HG02885 (cell line): ENCODE results near the gene RGCC.

ENCODE experiments used
- ATAC-seq: cut with Tn5 transposase; IDR thresholded peaks from one replicate; pipeline ENCODE4 v1.9.1; 2021; ENCODE audit warnings: mild to moderate bottlenecking; ENCODE audit not compliant: unreplicated experiment, poor library complexity

The RGCC gene

DNA sequence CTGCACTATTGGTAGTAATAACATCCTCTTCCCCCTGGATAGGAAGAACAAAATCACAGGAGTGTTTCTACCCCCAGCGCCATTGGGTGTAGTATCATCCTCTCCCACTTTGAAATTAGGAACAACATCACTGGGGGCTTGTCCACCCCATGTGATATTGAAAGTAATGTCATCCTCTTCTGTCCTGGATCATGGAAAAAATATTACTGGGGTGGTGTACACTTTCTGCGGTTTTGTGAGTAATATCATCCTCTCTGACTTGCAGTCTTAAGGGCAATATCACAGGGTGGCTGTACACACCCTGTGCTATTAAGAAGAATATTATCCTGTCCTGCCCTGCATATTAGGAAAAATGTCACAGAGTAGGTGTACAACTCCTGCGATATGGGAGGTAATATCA, 4.9 kb upstream of the RGCC start:
- ATAC-seq, result no peak

DNA sequence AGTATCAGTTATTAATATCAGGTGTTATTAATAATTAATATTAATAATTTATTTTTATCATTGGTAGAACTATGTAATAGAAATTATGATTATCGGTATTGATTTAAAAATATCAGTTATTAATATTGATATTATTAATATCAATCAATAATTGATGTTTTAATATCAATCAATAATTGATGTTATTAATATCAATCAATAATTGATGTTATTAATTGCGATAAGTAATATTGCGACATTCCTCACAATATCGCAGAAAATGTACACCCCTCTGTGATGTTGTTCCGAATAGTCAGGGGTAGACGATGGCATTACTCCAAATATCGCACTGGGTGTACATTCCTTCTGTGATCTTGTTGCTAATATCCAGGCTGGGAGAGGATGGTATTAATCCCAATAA, 3.7 kb upstream of the RGCC start:
- no peak for ATAC-seq

DNA sequence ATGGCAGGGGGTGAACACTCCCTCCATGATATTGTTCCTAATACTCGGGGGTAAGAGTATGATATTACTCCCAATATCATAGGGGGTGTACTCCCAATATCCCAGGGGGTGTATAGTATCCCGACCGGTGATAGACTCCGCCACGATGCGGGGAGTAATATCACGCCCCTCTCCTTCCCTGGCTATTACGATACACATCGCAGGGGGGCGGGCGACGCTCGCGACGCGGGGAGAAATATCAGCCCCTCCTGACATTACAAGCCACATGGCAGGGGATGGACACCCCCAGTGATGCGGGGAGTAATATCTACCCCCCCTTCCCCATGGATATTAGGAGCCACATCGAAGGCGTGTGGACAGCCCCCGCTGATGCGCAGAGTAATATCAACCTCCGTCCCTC, 3.2 kb upstream of the RGCC start:
- no peak for ATAC-seq

DNA sequence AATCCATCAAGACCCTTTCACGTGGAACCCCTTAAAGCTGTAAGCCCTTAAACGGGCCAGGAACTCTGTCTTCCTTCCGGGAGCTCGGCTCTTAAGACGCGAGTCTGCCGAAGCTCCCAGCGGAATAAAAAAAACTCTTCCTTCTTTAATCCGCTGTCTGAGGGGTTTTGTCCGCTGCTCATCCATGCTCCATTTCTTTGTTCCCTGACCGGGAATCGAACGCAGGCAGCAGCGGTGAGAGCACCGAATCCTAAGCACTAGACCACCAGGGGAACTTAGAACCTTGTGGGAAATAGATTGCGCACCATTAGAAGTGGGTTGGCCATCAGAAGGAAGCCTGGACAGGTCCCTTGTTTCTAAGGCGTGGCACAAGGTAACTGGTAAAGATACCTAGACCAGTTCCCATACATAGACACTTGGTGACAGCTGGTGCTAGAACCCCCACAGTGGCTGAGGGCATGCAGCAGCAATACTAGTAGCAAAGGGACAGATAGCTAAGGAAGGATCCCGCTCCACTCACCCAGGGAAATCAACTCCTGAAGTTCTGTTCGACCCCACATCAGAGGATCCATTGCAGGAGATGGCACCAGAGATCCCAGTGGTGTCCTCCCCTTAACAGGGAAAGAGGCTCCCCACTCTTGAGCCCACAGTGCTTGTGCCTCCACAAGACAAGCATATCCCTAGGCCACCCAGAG, 1.5 kb upstream of the RGCC start:
- no peak for ATAC-seq

DNA sequence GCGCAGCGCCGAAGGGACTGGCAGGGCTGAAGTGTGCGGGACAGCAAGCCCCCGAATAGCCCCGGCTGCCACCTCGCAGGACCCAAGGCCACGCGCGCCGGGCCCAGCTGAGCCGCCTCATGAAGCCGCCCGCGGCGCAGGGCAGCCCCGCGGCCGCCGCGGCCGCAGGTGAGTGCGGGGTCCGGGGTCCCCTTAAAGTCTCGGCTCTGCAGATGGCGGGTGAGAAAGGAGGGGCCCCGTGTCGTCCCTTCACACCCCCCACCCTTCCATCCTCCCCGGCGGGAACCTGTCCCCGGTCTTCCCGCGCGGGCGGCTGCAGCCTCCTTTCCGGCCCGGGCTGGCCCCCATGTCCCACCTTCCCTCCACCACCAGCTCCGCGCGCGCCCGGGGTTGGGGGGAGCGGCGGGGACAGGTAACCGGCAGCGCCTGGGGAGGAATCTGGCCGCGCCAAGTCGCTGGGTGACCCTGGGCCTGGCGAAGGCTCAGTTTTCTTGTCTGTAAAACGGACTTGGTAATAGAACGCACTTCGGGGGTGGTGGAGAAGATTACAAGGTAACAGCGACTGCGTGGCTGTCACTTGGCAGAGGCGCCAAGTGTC, 338 bp downstream of the RGCC start:
- peak; percentile 25 for ATAC-seq

DNA sequence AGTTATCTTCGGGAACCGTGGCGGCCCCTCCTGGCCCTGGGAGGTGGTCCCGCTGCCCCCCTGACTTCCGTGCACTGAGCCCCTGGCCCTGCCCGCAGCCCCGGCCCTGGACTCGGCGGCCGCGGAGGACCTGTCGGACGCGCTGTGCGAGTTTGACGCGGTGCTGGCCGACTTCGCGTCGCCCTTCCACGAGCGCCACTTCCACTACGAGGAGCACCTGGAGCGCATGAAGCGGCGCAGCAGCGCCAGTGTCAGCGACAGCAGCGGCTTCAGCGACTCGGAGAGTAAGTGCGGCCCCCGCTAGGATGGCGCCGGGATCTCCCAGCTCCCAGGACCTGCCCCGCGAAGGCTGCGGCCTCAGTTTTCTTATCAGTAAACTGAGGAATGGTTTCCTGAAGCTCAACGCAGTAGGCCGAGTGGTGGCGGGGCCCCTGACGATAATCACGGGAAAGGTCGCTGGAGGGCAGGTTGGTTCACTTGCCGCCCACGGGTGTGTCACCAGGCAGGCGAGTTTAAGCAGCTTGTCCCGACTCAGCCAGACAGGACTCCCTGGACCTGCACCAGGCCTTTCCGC, 924 bp downstream of the RGCC start:
- ATAC-seq, result peak; percentile 29

DNA sequence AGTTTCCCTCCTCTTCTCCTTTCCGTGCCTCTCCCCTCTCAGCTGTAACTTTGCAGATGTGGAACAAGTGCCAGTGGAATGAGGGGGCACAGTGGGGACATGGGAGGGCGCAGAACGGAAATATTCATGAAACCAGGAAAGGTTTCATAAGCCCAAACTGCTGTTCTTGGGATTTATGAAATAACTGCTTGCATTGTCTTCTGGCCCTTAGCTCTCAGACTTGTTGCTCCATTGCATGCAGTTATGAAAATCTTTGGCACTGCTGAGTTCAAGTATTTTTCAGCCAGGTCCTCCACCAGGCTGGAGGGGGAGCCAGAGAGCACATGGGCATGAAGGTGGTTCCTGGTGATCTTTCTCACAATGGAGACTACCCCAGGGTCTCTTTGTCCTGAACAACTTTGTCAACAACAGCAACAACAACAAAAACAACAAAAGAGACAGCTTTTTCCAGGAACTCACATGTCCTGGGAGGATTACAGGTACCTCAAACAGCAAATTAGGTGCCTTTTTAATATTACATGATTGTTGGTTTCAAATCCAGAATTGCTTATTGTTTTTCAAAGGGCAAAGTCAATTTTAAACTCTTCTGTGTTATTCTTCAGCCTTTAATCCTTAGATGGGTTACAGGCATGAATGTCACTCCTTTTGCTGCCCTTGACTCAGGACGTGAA, 1.5 kb downstream of the RGCC start:
- no peak for ATAC-seq

DNA sequence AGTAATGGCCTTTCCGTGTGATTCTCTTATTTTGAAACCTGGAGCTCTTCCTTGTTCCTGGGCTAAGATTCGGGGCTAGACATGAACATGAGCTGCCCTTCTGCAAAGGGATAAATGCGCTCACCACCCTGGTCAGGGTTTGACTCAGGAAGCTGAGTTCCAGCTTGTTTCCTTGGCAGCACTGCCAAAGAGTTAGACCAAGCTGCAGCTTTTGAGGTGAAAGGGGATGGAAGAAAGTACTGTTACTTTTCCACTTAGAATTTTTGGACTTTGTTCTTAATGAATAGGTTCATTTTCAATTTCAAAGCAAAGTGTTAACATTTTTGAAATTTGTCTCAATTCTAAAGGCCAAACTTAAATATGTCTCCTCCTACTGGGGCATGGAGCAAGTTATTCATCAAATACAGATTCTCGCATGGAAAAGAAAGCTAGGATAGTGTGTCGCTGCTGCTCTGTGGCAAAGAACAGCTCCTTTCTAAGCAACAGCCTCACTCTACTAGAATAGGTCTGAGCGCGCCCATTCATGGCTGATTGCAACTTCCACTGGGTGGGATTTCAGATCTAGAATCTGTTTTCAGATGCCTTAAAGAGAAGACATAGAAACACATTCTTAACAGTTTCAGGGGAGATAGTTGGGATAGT, 2.2 kb downstream of the RGCC start:
- no peak for ATAC-seq

DNA sequence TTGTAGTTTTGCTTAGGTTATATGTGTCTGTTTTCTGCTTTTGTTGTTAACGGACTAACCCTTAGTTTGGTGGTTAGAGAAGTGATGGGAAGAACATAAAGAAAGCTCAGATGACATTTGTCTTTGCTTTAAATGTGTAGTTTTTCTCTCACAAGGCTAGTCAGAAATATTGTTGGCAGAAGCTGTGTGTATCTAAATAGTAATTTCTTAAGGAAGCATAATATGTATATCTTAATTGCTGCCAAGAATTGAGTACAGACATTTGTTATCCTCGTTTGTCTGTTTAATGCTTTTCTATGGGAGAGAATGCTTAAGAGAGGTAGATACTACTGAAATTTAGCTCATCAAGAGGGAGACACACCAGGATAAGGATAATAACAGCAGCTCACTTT, 2.7 kb downstream of the RGCC start:
- no peak for ATAC-seq

DNA sequence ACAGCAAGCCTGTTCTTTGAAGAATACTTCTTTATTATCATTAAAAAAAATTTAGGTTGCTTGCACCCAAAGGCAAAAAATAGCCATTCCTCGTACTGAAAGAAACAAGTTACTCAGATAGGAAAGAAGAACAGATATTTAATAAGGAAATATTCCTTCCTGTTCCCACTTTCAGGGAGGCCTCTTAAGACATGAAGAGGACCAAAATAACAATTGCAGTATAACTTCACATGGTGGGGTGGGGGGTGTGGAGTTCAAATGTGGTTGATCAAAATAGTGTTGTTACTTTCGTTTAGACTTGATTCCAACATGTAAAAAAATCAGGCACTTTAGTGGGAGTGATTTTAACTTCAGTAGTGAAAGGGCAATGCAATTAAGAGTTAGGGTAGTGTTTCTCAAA, 3.6 kb downstream of the RGCC start:
- ATAC-seq, result no peak

DNA sequence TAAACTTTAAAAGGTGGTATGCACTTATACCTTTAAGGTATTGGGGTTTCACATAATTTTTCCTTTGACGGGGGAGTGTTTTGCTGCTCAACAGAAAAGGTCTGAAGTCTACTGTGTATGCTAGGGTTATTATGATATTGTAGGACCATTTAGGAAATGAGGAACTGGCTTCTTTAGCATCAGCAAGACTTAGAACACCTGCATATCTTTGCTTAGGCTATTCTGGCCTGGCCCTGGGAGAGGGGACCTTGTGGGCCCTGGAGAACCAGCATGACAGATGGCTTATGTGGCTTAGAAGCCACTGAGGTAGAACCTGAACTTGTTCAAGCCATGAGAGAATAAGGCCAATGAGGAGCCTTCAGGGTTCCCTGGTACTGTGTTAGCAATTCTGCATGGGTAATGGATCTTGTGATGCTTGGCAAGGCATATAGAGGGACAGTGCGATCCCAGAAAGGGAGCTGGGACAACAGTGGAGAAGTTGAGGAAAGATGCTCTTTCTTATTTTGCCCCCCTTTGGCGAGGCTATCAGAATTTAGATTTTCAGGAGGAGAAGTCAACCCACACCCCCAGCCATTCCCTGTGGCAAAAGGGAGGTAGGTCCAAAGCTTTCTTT, 4.3 kb downstream of the RGCC start:
- ATAC-seq, result no peak

DNA sequence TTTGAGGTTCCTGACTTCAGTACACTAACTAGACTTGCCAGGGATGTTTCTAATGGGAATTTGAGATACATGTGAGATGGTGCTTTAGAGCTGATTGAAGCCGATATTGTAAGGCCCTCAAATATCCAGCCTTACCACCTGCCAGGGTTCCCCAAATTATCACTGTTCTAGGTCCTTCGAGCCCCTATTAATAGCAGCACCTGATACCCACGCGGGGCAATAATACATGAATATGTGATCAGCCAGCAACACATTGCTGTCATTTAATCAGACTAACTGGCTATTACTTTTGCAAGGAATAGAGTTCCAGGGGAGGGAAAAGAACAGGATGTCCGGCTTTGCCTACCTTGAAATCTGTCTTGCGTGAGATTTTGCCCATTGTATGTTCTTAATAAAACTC, 5.1 kb downstream of the RGCC start:
- no peak for ATAC-seq

DNA sequence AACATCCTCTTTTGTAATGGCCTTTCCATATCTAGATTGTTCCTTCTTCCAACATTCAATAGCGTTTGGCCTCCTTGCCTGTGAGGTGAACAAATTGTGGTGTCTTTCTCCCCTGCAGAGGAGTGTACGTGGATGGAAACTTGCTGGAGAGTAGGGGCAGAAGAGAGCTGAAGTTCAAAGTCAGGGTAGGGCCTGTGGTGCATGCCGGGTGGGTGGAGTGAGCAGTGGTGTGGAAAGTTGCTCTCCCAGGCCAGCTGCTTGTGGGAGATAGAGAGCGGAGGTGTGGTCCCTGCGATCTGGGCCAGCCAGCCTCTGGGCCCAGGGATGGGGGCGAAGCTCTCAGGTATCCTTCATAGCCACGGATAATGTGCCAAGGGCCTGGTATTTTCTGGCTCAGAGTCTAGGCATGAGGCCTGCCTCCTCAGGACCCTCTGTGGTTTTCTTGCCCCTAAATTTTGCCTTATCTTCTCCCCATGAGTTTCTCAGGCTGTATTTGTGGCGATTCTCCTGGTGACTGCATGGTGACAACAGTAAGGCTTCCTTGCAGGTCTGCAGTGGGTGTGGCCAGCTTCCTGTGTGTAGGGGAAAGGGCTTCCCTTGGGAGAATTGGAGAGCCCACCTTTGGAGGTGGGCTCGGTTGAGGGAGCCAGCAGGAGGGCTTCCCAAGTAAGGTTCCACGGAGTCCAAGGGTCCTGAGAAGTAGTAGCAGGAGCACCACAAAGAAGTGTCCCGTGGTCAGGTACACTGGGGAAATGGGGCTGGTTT, 6.7 kb downstream of the RGCC start:
- ATAC-seq, result peak; percentile 38

DNA sequence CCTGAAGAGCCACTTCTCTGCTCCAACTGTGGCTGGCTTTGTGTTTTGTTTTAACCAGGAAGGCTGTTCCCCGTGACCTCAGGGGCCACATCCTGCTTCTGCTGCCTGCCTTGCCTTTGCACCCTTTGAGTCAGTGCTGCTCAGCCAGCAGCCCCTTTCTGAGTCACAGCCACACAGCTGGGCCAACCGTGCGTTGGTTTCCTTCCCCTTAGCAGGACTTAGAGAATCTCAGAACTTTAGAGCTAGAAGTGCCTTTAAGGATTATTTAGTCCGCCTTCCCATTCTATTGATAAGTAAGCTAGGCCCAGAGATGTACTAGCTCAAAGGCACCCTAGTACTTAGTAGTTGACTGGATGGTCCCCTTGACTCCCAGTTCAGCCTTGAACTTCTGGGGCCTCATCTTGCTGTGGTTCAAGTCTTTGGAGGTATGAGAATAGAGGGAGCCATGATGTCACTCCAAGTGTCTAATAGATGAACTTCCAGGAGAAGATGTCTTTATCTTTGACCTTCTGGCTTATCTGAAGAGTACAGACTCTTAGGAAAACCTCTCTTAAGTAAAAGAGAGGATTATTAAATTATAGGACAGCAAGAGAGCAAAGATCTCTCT, 8.0 kb downstream of the RGCC start:
- ATAC-seq, result peak; percentile 95

DNA sequence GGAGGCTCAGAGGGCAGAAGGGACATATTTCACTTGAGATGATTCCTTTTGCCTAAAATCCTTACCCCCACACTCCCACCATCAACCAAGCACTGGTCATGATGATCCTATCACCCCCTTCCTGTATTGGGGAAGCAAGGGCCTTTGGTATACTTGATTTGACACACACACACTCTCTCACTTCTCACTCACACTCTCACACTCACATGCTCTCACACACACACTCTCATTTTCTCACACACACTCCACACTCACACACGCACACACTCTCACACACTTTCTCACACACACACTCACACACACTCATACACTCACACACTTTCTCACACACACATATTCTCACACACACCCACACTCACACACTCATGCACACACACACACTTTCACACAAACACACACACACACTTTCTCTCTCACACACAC, 8.6 kb downstream of the RGCC start:
- no peak for ATAC-seq

DNA sequence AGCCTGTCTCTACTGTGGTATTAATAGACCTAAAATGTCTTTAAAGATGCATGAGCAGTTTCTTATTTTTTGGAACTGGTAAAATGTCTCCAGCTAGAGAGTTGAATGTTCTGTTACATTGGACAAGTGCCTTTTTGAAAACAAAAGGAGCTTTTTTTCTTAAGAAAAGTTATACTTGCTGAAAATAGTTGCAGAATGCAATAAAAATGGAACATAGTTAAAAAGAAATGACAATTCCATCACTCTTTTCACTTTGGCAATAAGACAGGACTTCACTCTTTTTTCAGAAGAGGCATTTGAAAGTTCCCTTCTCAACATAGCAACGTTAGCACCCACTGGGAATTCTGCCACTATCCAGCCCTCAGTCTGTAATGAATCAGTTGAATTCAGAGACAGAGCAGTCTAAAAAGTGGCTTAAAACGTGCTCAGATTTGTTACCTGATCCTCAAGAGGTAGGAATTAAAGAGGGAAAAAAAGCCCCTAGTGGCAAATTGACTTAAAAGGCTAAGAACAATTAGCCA, 10.1 kb downstream of the RGCC start:
- ATAC-seq, result no peak

DNA sequence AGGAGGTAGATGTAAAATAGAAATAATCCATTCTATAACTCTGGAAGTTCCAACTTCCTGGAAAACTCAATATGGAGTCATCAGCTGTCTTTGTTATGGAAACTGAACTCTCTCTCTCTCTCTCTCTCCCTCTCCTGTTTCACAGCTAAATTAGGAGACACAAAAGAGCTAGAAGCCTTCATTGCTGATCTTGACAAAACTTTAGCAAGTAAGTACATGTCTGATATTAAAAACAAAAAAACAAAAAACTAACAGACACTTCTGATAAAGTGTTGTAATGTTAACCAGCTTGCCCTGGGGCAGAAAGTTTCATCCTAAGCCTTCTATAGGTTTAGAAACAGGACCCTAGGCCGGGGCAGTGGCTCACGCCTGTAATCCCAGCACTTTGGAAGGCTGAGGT, 11.3 kb downstream of the RGCC start:
- ATAC-seq, result no peak

DNA sequence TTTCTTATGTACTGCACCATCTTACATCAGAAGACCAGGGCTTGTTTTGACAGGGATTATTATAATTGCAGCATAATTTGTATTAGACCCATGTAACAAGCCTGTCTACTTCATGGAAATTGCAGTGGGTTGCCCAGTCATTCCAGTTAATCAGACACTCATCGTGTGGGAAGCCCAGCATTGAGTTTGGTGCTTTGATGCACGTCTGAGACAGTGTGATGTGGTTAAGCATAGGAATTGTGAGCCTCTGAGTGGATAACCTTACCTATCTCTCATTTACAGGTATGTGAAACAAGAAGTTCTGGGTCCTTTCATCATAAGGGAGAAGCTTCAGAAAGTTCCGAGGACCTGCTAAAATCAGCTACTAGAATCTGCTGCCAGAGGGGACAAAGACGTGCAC, 12.8 kb downstream of the RGCC start:
- ATAC-seq, result no peak

DNA sequence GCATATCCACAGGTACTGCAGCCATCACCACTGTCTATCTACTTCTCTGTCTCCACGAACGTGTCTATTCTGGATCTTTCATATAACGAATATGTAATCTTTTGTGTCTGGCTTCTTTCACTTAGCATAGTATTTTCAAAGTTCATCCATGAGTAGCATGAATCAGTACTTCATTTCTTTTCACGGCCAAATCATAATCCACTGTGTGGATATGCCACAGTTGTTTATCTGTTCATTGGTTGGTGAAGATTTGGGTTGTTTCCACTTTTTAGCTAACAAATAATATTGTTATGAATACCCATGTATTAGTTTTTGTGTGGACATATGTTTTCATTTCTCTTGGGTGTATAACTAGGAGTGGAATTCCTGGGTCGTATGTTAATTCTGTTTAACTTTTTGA, 14.4 kb downstream of the RGCC start:
- no peak for ATAC-seq
